Coronary artery (tissue), 2 donors: Measurements from ENCODE around the gene NAV2.
"Not testable (repeated sequence)": the region's sequence is repeated elsewhere in the genome, so short reads cannot be mapped to it uniquely, and the experiment has no call there.

Experiments
- DNase-seq: peaks from one replicate; pipeline ENCODE4 v3.0.0-alpha.2; 2017; ENCODE audit warnings: low spot score
- H3K27ac ChIP-seq, 2 donors: fragments of 200-600 bp; sonication (generic); one replicate each; pipeline ENCODE4 v1.5.1; 2016 to 2019
- H3K4me3 ChIP-seq: fragments of 200-600 bp; sonication (generic); 2 replicates; pipeline ENCODE4 v1.5.1; 2016; ENCODE audit warnings: mild to moderate bottlenecking, moderate library complexity
- TF ChIP-seq, protein P1 (sequence below): fragments of 200-600 bp; sonication (generic); IDR thresholded peaks from one replicate; pipeline ENCODE4 v1.5.1; 2019; ENCODE audit warnings: antibody characterized with exemption

The NAV2 gene

DNA sequence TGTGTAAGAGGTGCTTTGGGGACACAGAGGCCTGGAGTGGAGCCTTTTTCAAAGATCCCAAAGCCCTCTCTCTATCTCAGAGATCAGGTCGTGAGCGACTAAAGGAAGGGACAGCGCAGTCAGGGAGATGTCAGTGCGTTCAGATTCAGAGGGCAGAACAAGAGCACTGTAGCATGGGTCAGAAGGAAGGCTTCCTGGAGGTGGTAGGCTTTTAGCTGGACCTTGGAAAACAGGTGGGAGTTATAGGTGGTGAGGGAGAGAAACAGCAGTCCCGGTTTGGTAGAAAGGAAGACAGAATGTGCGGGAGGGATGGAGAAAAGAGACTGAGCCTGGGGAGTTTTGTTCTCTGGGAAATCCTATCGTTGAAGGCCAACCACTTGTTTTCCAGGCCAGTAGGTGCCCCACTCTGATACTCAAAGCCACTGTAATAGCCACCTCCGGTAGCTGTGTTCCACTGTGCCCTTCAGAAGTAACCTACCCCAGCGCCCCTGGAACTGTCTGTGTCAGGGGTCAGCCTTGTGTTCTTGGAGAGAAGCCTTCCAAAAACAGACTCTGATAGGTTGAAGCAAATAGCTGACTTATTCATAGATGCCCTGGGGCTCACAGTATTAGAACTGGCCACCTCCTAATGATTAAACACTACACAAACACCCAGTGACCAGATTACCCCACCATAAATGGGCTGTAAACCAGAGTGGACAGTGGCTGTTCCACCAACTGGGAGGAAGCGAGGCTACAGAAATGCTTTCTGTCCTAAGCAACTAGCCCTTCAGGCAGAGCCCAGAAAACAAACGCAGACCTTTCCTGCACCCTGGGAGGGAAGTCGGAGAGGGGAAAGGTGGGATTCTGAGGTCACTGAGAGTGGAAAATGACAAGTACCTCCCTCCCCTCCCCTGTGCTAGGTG lies 289.9 kb downstream of the NAV2 start:
- DNase-seq, result no peak
- no peak overlapping the region for H3K27ac ChIP-seq
- TF ChIP-seq, protein P1, sequence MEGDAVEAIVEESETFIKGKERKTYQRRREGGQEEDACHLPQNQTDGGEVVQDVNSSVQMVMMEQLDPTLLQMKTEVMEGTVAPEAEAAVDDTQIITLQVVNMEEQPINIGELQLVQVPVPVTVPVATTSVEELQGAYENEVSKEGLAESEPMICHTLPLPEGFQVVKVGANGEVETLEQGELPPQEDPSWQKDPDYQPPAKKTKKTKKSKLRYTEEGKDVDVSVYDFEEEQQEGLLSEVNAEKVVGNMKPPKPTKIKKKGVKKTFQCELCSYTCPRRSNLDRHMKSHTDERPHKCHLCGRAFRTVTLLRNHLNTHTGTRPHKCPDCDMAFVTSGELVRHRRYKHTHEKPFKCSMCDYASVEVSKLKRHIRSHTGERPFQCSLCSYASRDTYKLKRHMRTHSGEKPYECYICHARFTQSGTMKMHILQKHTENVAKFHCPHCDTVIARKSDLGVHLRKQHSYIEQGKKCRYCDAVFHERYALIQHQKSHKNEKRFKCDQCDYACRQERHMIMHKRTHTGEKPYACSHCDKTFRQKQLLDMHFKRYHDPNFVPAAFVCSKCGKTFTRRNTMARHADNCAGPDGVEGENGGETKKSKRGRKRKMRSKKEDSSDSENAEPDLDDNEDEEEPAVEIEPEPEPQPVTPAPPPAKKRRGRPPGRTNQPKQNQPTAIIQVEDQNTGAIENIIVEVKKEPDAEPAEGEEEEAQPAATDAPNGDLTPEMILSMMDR, result no peak
- no peak overlapping the region for H3K4me3 ChIP-seq

DNA sequence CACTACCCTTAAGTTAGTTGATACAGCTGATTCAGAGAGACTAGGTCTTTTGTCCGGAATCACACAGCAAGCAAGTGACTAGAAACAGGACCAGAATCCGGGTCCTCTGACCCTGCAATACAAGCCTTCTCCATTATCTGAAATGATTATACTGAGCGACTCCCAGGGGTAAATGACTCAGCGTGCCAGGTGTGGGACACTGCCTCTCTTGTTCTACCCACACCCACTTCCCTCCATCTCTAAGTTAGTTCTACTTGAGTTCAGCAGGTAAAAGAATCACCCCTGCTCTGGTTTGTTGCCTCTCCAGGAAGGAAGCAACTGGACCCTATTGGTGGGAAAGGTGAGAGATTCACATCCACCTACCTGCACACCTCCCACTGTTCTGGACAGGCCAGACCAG lies 290.7 kb downstream of the NAV2 start:
- Histone ChIP-seq H3K4me3 (no peak overlapping the region), H3K27ac (no peak overlapping the region)
- TF ChIP-seq, protein P1, result no peak
- DNase-seq, result no peak

DNA sequence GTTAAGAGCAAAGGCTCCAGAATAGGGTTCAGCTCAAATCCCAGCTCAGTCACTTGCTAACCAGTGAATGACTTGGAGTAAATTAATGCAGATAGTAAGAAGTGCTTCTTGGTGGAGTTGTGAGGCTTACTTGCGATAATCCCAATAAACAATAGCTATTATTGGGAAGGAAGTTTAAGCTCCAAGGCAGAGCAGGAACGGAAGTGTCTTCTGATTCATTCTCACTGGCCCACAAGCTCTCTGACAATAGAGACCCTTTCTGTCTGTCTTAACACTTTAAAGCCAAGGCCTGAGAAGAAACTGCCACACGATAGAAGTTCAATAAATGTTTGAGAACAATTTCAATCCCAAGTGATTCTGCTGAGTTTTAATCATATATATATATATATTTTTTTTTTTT lies 292.2 kb downstream of the NAV2 start:
- TF ChIP-seq, protein P1, result no peak
- DNase-seq, result no peak
- no peak overlapping the region for H3K4me3 ChIP-seq
- no peak overlapping the region for H3K27ac ChIP-seq

DNA sequence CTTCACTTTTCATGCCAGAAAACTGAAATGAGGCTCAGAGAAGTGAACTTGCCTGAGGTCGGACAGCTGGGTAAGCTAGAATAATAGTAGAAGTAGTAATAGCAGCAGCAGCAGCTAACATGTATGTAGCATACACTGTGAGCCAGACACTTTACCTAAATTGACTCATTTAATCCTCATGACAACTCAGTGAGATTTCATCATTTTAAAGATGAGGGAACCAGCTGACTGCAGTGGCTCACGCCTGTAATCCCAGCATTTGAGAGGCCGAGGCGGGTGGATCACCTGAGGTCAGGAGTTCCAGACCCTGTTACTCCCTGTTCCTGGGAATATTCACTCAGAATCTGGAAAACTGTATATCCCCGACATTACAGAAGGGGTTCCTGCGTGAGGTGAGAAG lies 293.1 kb downstream of the NAV2 start:
- Histone ChIP-seq H3K27ac (no peak overlapping the region), H3K4me3 (no peak overlapping the region)
- TF ChIP-seq, protein P1, result no peak
- DNase-seq, result no peak

DNA sequence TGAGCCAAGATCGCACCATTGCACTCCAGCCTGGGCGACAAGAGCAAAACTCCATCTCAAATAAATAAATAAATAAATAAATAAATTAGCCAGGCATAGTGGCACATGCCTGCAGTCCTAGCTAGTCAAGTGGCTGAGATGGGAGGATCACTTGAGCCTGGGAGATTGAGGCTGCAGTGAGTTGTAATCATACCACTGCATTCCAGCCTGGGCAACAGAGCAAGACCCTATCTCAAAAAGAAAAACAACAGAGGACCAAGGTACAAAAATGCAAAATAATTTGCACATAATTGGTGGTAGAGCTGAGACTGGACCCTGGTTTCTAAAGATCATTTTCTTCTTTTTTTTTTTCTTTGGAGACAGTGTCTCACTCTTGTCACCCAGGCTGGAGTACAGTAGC lies 294.0 kb downstream of the NAV2 start:
- DNase-seq, H3K27ac ChIP-seq, H3K4me3 ChIP-seq: not testable (repeated sequence)

DNA sequence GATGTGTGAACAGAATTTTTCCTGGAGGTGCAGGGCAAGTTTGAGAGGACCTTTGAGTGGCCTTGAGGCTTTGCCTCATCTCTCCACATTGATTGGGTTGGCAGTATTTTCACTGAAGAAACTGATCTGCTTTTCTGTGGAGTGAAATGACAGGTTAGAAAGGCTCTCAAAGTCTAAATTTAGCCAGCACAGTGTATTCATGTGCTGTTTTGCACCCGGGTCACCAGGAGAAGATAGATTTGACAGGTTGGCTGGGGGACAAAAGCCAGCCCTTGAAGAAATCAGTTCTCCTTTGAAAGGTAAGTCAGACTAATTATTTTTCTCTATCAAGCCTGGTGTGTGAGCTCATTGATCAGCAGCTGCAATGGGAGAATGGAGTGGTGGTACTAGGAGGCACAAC lies 294.7 kb downstream of the NAV2 start:
- Histone ChIP-seq H3K27ac (no peak overlapping the region), H3K4me3 (no peak overlapping the region)
- DNase-seq, result no peak
- TF ChIP-seq, protein P1, result no peak

DNA sequence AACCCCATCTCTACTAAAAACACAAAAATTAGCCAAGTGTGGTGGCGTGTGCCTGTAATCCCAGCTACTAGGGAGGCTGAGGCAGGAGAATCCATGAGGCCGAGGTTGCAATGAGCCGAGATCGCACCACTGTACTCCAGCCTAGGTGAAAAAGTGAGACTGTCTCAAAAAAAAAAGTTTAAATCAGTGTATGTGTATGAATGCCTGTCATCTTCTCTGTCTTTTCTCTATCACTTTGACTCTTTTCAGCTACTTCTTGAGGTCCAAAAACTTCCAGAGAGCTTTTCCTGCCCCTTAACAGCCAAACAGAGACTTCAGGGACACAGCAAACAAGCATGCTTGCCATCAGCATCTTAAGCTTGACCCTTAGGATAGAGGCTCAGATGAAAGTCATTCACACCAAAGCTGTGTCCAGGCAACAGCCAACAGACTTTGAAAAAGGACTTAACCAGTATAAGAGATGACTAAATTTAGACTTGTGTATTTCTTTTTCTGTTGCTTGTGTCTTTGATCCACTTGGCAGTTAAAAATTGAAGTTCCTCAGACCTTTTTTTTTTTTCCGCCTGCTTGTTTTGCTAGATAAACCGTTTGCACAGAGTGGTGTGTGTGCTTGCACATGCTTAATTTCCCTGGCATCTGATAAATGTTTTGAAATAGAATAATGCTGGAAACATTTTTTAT lies 295.7 kb downstream of the NAV2 start:
- TF ChIP-seq, protein P1, result no peak
- Histone ChIP-seq H3K4me3 (no peak overlapping the region), H3K27ac (no peak overlapping the region)
- DNase-seq, result no peak
